Osteocyte (in vitro differentiated cells): ENCODE data around the gene HIPK2. TPM values are rescaled to one million over a fixed set of nuclear protein-coding genes. Genes with fewer than 3 reads are reported as not detected.

Source experiments
- DNase-seq: peaks from one replicate; pipeline ENCODE4 v3.0.0; 2021; ENCODE audit warnings: mixed read lengths; ENCODE audit not compliant: unreplicated experiment; ENCODE audit errors: extremely low spot score
- H3K27ac Mint-ChIP-seq: one replicate; pipeline ENCODE4 v1.8.0; 2021; ENCODE audit warnings: mild to moderate bottlenecking, mixed read lengths; ENCODE audit not compliant: unreplicated experiment
- H3K27me3 Mint-ChIP-seq: one replicate; pipeline ENCODE4 v1.8.0; 2021; ENCODE audit warnings: mixed read lengths; ENCODE audit not compliant: unreplicated experiment
- H3K36me3 Mint-ChIP-seq: one replicate; pipeline ENCODE4 v1.8.0; 2021; ENCODE audit warnings: mixed read lengths; ENCODE audit not compliant: unreplicated experiment
- H3K4me1 Mint-ChIP-seq: one replicate; pipeline ENCODE4 v1.8.0; 2021; ENCODE audit warnings: mixed read lengths; ENCODE audit not compliant: unreplicated experiment
- H3K4me3 Mint-ChIP-seq: one replicate; pipeline ENCODE4 v1.8.0; 2021; ENCODE audit warnings: mild to moderate bottlenecking, moderate library complexity, mixed read lengths; ENCODE audit not compliant: unreplicated experiment
- H3K9me3 Mint-ChIP-seq: one replicate; pipeline ENCODE4 v1.8.0; 2021; ENCODE audit warnings: mixed read lengths; ENCODE audit not compliant: unreplicated experiment
- CTCF ChIP-seq: fragments of 200-600 bp; sonication (generic); IDR thresholded peaks from 2 replicates; pipeline ENCODE4 v1.5.0; 2021; ENCODE audit warnings: antibody characterized with exemption, mild to moderate bottlenecking, moderate library complexity
- total RNA-seq: library from RNA; stranded (reverse); gene quantifications from 2 replicates; pipeline ENCODE4 v1.2.1, GENCODE V29; 2021

HIPK2 gene
- total RNA-seq, 1 donor from 2014 or later, result 90.8 TPM

DNA sequence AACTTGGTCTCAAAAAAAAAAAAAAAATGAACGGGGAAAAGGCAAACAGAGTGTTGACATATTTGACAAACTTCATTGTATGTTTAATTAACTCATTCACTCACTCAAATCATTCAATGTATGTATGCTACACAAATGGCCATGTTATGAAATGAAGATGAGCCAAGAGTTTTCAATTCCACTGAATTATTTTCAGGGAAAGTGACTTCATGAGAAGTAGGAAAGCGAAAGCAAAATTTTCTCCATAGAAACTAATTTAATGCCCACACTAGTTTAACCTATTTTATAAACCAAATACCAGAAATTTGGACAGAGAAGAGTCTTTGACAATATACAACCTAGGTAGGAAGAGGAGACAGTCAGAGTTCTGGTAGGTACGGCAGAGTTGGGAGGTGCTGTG lies 119.5 kb downstream of the HIPK2 start:
- H3K36me3 Mint-ChIP-seq, result peaks cover 16% of the 10 kb centered on the region
- no peak for DNase-seq
- H3K4me1 Mint-ChIP-seq, result peaks cover 58% of the 10 kb centered on the region
- peak overlapping the region; percentile 44 for H3K4me3 Mint-ChIP-seq
- peak overlapping the region; percentile 89 for H3K27ac Mint-ChIP-seq
- no peak for TF ChIP-seq CTCF
- no peaks in the 10 kb centered on the region for H3K9me3 Mint-ChIP-seq
- no peaks in the 10 kb centered on the region for H3K27me3 Mint-ChIP-seq

DNA sequence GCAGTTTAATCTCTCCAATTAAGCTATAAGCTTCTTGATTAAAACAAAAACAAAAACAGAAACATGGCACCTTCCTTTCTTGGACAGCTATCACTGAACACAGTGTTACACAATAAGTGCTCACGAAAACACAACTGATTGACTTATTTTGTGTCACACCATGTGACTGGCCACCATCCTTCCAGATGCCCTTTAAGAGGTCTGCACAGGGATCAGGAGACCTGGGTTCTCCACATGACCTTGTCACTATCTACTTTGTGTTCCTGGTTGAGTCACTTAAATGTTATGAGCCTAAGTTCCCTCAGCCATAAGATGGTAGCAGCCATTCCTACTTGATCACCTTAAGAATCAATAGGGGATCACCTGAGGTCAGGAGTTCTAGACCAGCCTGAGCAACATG lies 120.1 kb downstream of the HIPK2 start:
- Mint-ChIP-seq H3K36me3 (peaks cover 12% of the 10 kb centered on the region), H3K27ac (peak overlapping the region; percentile 89), H3K4me3 (no peak overlapping the region), H3K27me3 (no peaks in the 10 kb centered on the region), H3K9me3 (no peaks in the 10 kb centered on the region), H3K4me1 (peaks cover 58% of the 10 kb centered on the region)
- no peak for TF ChIP-seq CTCF
- DNase-seq, result no peak

DNA sequence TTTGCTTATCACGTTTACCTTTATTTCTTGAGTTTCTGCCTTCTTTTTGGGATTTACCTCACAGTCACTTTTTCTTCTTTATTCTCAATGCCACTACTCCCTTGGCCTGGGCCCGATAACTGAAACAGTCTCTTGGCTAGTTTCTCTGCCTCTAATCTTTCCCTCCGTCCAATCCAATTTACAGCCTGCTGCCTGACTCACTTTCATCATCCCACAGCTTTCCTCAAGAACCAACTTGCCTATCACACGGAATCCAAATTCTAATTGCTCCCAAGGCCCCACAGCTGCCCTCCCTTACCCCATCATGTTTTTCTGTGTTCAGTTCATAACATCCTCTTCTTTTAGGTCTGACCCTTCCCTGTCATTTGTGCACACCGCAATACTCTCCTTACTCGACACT lies 121.4 kb downstream of the HIPK2 start:
- H3K4me3 Mint-ChIP-seq, result no peak overlapping the region
- no peaks in the 10 kb centered on the region for H3K27me3 Mint-ChIP-seq
- H3K4me1 Mint-ChIP-seq, result peaks cover 60% of the 10 kb centered on the region
- peaks cover 12% of the 10 kb centered on the region for H3K36me3 Mint-ChIP-seq
- DNase-seq, result no peak
- no peaks in the 10 kb centered on the region for H3K9me3 Mint-ChIP-seq
- H3K27ac Mint-ChIP-seq, result peak overlapping the region; percentile 16
- no peak for TF ChIP-seq CTCF

DNA sequence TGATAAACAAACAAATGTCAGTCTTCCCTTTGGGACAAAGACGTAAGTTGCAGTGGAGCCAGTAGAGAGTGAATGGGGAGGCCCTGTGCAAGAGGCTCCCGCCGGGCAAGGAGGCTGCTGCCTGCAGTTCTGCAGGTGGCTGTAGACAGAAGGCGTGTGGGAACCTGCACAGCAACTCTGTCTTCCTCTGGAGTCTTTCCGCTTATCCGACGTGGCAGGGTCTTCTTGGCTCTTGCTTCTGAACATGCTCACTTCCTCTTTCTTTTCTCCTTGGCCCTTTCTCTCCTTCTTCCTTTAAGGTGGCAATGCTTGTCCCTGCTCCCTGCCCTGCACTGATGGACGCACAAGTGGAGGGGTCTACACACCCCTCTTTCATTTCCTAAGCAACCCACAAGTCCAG lies 122.5 kb downstream of the HIPK2 start:
- Mint-ChIP-seq H3K36me3 (peaks cover 12% of the 10 kb centered on the region), H3K27ac (no peak overlapping the region), H3K4me1 (peaks cover 59% of the 10 kb centered on the region), H3K9me3 (no peaks in the 10 kb centered on the region), H3K4me3 (no peak overlapping the region), H3K27me3 (no peaks in the 10 kb centered on the region)
- no peak for TF ChIP-seq CTCF
- DNase-seq, result no peak

GRCh38 chr7:139654276-139655181 lies 123.3 kb downstream of the HIPK2 start:
- no peaks in the 10 kb centered on the region for H3K27me3 Mint-ChIP-seq
- H3K27ac Mint-ChIP-seq, result peak overlapping the region; percentile 19
- no peak for TF ChIP-seq CTCF
- H3K4me1 Mint-ChIP-seq, result peaks cover 57% of the 10 kb centered on the region
- H3K36me3 Mint-ChIP-seq, result peaks cover 12% of the 10 kb centered on the region
- no peak overlapping the region for H3K4me3 Mint-ChIP-seq
- no peak for DNase-seq
- no peaks in the 10 kb centered on the region for H3K9me3 Mint-ChIP-seq
